K562 (cell line): ENCODE data around the gene YOD1. TPM values are rescaled to one million over a fixed set of nuclear protein-coding genes. Genes with fewer than 3 reads are reported as not detected.

Experiments
- CTCFL ChIP-seq: IDR thresholded peaks from 2 replicates; pipeline ENCODE4 v1.6.1; 2011; ENCODE audit warnings: borderline replicate concordance, low read depth, mild to moderate bottlenecking, moderate library complexity, low read length; ENCODE audit not compliant: insufficient read depth, poor library complexity, severe bottlenecking
- E2F3 ChIP-seq: fragments of 250-450 bp; sonication (Bioruptor Pico); IDR thresholded peaks from 2 replicates; pipeline ENCODE4 v1.4.0; 2020; ENCODE audit warnings: mild to moderate bottlenecking
- HNRNPK ChIP-seq: fragments of 200-400 bp; formaldehyde crosslinking; IDR thresholded peaks from one replicate; pipeline ENCODE4 v1.6.1; 2018; ENCODE audit warnings: mild to moderate bottlenecking, low read depth, low read length; ENCODE audit not compliant: poor library complexity, severe bottlenecking
- HNRNPL ChIP-seq: fragments of 200-400 bp; formaldehyde crosslinking; IDR thresholded peaks from 2 replicates; pipeline ENCODE4 v1.6.1; 2017; ENCODE audit warnings: low read depth, mild to moderate bottlenecking, low read length
- IRF1 ChIP-seq: sonication (generic); formaldehyde crosslinking; IDR thresholded peaks from 2 replicates; pipeline ENCODE4 v1.8.0; 2022; ENCODE audit warnings: missing genetic modification reagents, mild to moderate bottlenecking, borderline replicate concordance
- MCM3 ChIP-seq: fragments of 450-650 bp; IDR thresholded peaks from 2 replicates; pipeline ENCODE4 v1.6.1; 2016
- PTRF ChIP-seq: fragments of 450-650 bp; IDR thresholded peaks from 2 replicates; pipeline ENCODE4 v1.6.1; 2016; ENCODE audit warnings: mild to moderate bottlenecking, missing genetic modification characterization, missing compliant biosample characterization
- RAD51 ChIP-seq: fragments of 450-650 bp; IDR thresholded peaks from 2 replicates; pipeline ENCODE4 v1.7.1; 2016; ENCODE audit warnings: low read depth, mild to moderate bottlenecking, borderline replicate concordance
- SMARCB1 ChIP-seq: IDR thresholded peaks from 2 replicates; pipeline ENCODE4 v1.6.1; 2011; ENCODE audit warnings: improper control_type of control experiment, low read depth; ENCODE audit not compliant: insufficient read length
- SRSF9 ChIP-seq: fragments of 200-400 bp; formaldehyde crosslinking; IDR thresholded peaks from 2 replicates; pipeline ENCODE4 v1.6.1; 2017; ENCODE audit warnings: low read depth, low read length, borderline replicate concordance
- TBL1XR1 ChIP-seq, 2 experiments: IDR thresholded peaks; 2 replicates each; pipeline ENCODE4 v1.6.1; 2012; ENCODE audit warnings: improper control_type of control experiment in 2 of 2, low read length in 2 of 2, mild to moderate bottlenecking in 1 of 2
- ZBTB43 ChIP-seq: sonication (generic); formaldehyde crosslinking; IDR thresholded peaks from 2 replicates; pipeline ENCODE4 v1.8.0; 2023; ENCODE audit warnings: mild to moderate bottlenecking, missing genetic modification reagents
- ZNF282 ChIP-seq: sonication (generic); formaldehyde crosslinking; IDR thresholded peaks from 2 replicates; pipeline ENCODE4 v1.8.1; 2023; ENCODE audit warnings: missing genetic modification reagents
- ZNF311 ChIP-seq: fragments of 250-450 bp; sonication (Bioruptor Pico); IDR thresholded peaks from 2 replicates; pipeline ENCODE4 v1.4.0; 2020; ENCODE audit warnings: mild to moderate bottlenecking, moderate library complexity
- ZNF436 ChIP-seq: fragments of 250-450, 450-650 bp; sonication (Bioruptor Pico); formaldehyde crosslinking; IDR thresholded peaks from 2 replicates; pipeline ENCODE4 v1.7.0; 2020; ENCODE audit warnings: mild to moderate bottlenecking
- ZNF561 ChIP-seq: fragments of 450-650 bp; formaldehyde crosslinking; conservative IDR thresholded peaks from 2 replicates; pipeline ENCODE4 v1.4.0; 2020; ENCODE audit warnings: mild to moderate bottlenecking, moderate library complexity
- ZNF75A ChIP-seq: fragments of 450-650 bp; formaldehyde crosslinking; IDR thresholded peaks from 2 replicates; pipeline ENCODE4 v1.4.0; 2020; ENCODE audit warnings: mild to moderate bottlenecking
- polyA plus RNA-seq, 8 experiments: library from polyadenylated mRNA; depleted of rRNA in 4 of 8; stranded (reverse) in 5 of 8; unstranded in 3 of 8; fragments of >200 nt; fragmentation: Nextera tagmentation in 2 of 8; fragmentation: Illumina TruSeq in 1 of 8; extraction: Ambion mirVana in 2 of 8; extraction: Trizol in 1 of 8; gene quantifications; 2 replicates each; pipeline versions ENCODE4 v1.2.1 to v1.2.3, GENCODE V29; 2011 to 2014; ENCODE audit warnings: inconsistent platforms in 1 of 8, missing spikeins in 1 of 8
- total RNA-seq, 7 experiments: library from RNA; depleted of rRNA in 6 of 7; stranded (reverse); fragments of >200 nt in 6 of 7; fragmentation: Illumina TruSeq in 2 of 7; extraction: Trizol in 2 of 7; gene quantifications; 2 replicates each; pipeline versions ENCODE4 v1.2.1 to v1.2.3, GENCODE V29; 2011 to 2021; ENCODE audit warnings: low replicate concordance in 1 of 7
- TF ChIP-seq, protein P1 (sequence below): sonication (generic); formaldehyde crosslinking; IDR thresholded peaks from 2 replicates; pipeline ENCODE4 v1.9.0; 2022; ENCODE audit warnings: mild to moderate bottlenecking, missing genetic modification reagents
- TF ChIP-seq, protein P2 (sequence below): fragments of 450-650 bp; formaldehyde crosslinking; IDR thresholded peaks from 2 replicates; pipeline ENCODE4 v1.4.0; 2022; ENCODE audit warnings: mild to moderate bottlenecking, moderate library complexity
- TF ChIP-seq, protein P3 (sequence below): fragments of 450-650 bp; formaldehyde crosslinking; IDR thresholded peaks from 2 replicates; pipeline ENCODE4 v1.4.0; 2020; ENCODE audit warnings: mild to moderate bottlenecking
- TF ChIP-seq, protein P4 (sequence below): IDR thresholded peaks from 2 replicates; pipeline ENCODE4 v1.6.1; 2012; ENCODE audit warnings: low read depth, low read length, improper control_type of control experiment, borderline replicate concordance

YOD1 gene
- total and polyA plus RNA-seq, 9 of the 15 experiments (the other 6 are each of a cell fraction or from before 2014, with no cell fraction given) = 18.2 to 78.1 (median 46.9) TPM

DNA sequence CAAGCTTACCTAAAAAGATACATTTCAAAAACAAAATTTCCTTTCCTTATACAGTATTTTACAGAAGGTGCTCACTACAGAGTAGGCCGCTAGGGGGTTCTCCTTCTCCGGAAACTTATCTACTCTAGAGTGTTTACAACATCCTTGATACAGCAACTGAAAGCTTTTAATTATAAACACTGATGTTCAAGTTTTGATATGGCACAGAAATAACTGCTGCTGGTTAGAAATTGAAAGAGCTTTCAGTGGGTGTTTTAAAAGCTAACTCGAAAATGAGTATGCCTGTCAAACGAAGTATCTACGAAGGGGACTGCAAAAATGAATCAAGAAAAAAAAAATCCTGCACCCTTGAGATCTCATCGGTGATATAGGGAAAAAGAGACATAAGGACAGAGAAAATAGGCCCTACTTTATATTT is 1.0 kb downstream of the YOD1 start (continued):
- TF ChIP-seq ZNF75A (no peak), E2F3 (CRISPR knock-in tag) (no peak), IRF1 (CRISPR knock-in tag) (no peak), ZNF561 (no peak), PTRF (tag) (no peak), ZNF311 (CRISPR knock-in tag) (no peak), HNRNPL (no peak), SRSF9 (no peak), RAD51 (no peak), ZNF282 (CRISPR knock-in tag) (no peak), TBL1XR1 (IDR thresholded peaks at IDR 0.05; ENCODE audit: low read length in 2 of 2) (0 out of 4 replicates have a peak, but pooled peaks of 1 of the 2 experiments have one; percentile 49), HNRNPK (no peak), CTCFL (peak; percentile 72), ZNF436 (0 out of 2 replicates have a peak, but pooled peaks have one; percentile 39), SMARCB1 (peak; percentile 74), ZBTB43 (no peak), MCM3 (no peak)
- TF ChIP-seq, protein P1, sequence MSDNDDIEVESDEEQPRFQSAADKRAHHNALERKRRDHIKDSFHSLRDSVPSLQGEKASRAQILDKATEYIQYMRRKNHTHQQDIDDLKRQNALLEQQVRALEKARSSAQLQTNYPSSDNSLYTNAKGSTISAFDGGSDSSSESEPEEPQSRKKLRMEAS (CRISPR knock-in tag) = no peak
- TF ChIP-seq, protein P2, sequence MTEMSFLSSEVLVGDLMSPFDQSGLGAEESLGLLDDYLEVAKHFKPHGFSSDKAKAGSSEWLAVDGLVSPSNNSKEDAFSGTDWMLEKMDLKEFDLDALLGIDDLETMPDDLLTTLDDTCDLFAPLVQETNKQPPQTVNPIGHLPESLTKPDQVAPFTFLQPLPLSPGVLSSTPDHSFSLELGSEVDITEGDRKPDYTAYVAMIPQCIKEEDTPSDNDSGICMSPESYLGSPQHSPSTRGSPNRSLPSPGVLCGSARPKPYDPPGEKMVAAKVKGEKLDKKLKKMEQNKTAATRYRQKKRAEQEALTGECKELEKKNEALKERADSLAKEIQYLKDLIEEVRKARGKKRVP = peak; percentile 56; the same call in 1 of the 2 replicates
- TF ChIP-seq, protein P3, sequence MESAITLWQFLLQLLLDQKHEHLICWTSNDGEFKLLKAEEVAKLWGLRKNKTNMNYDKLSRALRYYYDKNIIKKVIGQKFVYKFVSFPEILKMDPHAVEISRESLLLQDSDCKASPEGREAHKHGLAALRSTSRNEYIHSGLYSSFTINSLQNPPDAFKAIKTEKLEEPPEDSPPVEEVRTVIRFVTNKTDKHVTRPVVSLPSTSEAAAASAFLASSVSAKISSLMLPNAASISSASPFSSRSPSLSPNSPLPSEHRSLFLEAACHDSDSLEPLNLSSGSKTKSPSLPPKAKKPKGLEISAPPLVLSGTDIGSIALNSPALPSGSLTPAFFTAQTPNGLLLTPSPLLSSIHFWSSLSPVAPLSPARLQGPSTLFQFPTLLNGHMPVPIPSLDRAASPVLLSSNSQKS (CRISPR knock-in tag) = peak; percentile 52; the same call in 1 of the 2 replicates
- TF ChIP-seq, protein P4, sequence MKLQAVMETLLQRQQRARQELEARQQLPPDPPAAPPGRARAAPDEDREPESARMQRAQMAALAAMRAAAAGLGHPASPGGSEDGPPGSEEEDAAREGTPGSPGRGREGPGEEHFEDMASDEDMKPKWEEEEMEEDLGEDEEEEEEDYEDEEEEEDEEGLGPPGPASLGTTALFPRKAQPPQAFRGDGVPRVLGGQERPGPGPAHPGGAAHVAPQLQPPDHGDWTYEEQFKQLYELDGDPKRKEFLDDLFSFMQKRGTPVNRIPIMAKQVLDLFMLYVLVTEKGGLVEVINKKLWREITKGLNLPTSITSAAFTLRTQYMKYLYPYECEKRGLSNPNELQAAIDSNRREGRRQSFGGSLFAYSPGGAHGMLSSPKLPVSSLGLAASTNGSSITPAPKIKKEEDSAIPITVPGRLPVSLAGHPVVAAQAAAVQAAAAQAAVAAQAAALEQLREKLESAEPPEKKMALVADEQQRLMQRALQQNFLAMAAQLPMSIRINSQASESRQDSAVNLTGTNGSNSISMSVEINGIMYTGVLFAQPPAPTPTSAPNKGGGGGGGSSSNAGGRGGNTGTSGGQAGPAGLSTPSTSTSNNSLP = peak; percentile 82; the same call in 1 of the 2 replicates
